ENCODE data around the gene ACER2.
"Not testable (repeated sequence)": the region's sequence is repeated elsewhere in the genome, so short reads cannot be mapped to it uniquely, and the experiment has no call there.

Gene ACER2

DNA sequence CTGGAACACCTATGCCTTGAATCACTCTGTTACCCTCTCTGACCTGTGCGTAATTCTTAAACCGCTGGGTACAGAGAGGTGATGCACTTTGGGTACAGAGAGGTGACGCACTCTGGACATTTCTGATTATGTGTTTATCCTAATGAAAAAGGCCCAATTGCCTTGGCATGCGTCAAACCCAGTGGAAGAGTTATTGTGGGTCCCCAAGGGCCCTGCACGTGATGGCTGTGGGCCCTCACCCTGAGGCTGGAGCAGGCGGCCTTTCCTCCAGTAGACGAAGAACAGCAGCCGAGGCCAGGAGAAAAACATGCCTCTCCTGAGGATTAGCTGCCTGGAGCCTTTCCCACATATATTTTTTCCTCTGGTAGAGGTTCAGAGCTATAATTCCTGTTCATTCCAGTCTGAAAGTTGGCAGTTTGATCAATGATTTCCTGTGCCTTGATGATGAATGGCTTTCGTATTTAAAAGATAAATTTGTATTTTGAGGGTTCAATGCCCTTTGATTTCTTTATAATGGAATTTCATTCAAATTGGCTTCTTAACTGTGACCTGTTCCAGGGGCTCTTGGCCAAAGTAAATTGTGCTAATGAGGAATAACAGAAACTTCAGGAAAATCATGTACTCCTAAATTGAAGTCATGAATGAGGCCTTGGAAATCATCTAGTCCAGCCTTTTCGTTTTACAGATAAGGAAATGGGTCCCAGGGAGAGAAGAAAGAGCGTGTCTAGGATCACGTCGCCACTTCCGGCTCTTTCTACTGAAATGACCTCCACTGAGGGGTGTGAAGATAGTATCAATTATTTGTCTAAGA is 22.8 kb downstream of the ACER2 start:
- Histone ChIP-seq H3K4me1 (ENCODE audit: insufficient read depth, low read length, severe bottlenecking) (no peaks in the 10 kb centered on the region), H3K36me3 (ENCODE audit: insufficient read depth, low read length) (no peaks in the 10 kb centered on the region), H4K20me1 (ENCODE audit: insufficient read depth, low read length) (no peaks in the 10 kb centered on the region), H3K4me2 (ENCODE audit: low read length) (no peak overlapping the region), H2AFZ (ENCODE audit: low read length) (no peak overlapping the region), H3F3A (ENCODE audit: insufficient read depth, low read length) (no peaks in the 10 kb centered on the region), H3K9me2 (ENCODE audit: low read depth, low read length) (no peaks in the 10 kb centered on the region), H3K9ac (ENCODE audit: low read length) (no peak overlapping the region), H3K4me3 (ENCODE audit: low read depth, low read length, poor library complexity, severe bottlenecking) (no peak overlapping the region), H3K79me2 (ENCODE audit: insufficient read depth, low read length) (no peaks in the 10 kb centered on the region), H3K27ac (ENCODE audit: low read depth, low read length, poor library complexity, severe bottlenecking) (no peak overlapping the region), H3K27me3 (ENCODE audit: insufficient read depth, low read length) (no peaks in the 10 kb centered on the region), H3K9me3 (ENCODE audit: low read length) (no peaks in the 10 kb centered on the region)
- TF ChIP-seq, protein P1, sequence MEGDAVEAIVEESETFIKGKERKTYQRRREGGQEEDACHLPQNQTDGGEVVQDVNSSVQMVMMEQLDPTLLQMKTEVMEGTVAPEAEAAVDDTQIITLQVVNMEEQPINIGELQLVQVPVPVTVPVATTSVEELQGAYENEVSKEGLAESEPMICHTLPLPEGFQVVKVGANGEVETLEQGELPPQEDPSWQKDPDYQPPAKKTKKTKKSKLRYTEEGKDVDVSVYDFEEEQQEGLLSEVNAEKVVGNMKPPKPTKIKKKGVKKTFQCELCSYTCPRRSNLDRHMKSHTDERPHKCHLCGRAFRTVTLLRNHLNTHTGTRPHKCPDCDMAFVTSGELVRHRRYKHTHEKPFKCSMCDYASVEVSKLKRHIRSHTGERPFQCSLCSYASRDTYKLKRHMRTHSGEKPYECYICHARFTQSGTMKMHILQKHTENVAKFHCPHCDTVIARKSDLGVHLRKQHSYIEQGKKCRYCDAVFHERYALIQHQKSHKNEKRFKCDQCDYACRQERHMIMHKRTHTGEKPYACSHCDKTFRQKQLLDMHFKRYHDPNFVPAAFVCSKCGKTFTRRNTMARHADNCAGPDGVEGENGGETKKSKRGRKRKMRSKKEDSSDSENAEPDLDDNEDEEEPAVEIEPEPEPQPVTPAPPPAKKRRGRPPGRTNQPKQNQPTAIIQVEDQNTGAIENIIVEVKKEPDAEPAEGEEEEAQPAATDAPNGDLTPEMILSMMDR (IDR thresholded peaks at IDR 0.05; ENCODE audit: low read length), result no peak
- TF ChIP-seq EZH2 (IDR thresholded peaks at IDR 0.05; ENCODE audit: borderline replicate concordance, low read length), result no peak

DNA sequence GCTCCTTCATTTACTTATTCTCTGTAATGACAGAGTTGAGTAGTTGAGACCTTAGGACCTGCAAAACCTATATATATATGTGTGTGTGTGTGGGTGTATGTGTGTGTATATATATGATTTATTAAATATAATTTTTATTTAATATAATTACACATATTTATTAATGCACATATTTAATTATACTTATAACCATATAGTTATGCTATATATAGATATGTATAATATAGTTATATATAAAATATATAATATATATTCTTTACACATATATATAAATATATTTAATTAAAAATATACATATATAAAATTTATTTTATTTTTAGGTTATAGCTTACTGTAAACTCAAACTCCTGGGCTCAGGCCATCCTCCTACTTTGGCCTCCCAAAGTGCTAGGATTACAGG is 23.7 kb downstream of the ACER2 start:
- Histone ChIP-seq H3F3A (ENCODE audit: insufficient read depth, low read length) (no peaks in the 10 kb centered on the region), H3K79me2 (ENCODE audit: insufficient read depth, low read length) (no peaks in the 10 kb centered on the region), H3K27ac (ENCODE audit: low read depth, low read length, poor library complexity, severe bottlenecking) (no peak overlapping the region), H3K4me2 (ENCODE audit: low read length) (no peak overlapping the region), H3K27me3 (ENCODE audit: insufficient read depth, low read length) (no peaks in the 10 kb centered on the region), H3K4me3 (ENCODE audit: low read depth, low read length, poor library complexity, severe bottlenecking) (no peak overlapping the region), H4K20me1 (ENCODE audit: insufficient read depth, low read length) (no peaks in the 10 kb centered on the region), H3K36me3 (ENCODE audit: insufficient read depth, low read length) (no peaks in the 10 kb centered on the region), H3K9ac (ENCODE audit: low read length) (no peak overlapping the region), H3K9me2 (ENCODE audit: low read depth, low read length) (no peaks in the 10 kb centered on the region), H3K4me1 (ENCODE audit: insufficient read depth, low read length, severe bottlenecking) (no peaks in the 10 kb centered on the region), H2AFZ (ENCODE audit: low read length) (no peak overlapping the region), H3K9me3 (ENCODE audit: low read length) (no peaks in the 10 kb centered on the region)
- no peak for TF ChIP-seq EZH2 (IDR thresholded peaks at IDR 0.05; ENCODE audit: borderline replicate concordance, low read length)
- TF ChIP-seq, protein P1 (IDR thresholded peaks at IDR 0.05; ENCODE audit: low read length), result no peak

DNA sequence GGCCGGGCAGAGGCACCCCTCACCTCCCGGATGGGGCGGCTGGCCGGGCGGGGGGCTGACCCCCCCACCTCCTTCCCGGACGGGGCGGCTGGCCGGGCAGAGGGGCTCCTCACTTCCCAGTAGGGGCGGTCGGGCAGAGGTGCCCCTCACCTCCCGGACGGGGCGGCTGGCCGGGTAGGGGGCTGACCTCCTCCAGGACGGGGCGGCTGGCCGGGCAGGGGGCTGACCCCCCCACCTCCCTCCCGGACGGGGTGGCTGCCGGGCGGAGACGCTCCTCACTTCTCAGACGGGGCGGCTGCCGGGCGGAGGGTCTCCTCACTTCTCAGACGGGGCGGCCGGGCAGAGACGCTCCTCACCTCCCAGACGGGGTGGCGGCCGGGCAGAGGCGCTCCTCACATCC is 24.9 kb downstream of the ACER2 start:
- H2AFZ ChIP-seq (ENCODE audit: low read length); H3K27ac ChIP-seq (ENCODE audit: low read depth, low read length, poor library complexity, severe bottlenecking); H3K4me1 ChIP-seq (ENCODE audit: insufficient read depth, low read length, severe bottlenecking); H4K20me1 ChIP-seq (ENCODE audit: insufficient read depth, low read length); H3K9me3 ChIP-seq (ENCODE audit: low read length); H3K27me3 ChIP-seq (ENCODE audit: insufficient read depth, low read length); H3K4me2 ChIP-seq (ENCODE audit: low read length); H3F3A ChIP-seq (ENCODE audit: insufficient read depth, low read length); H3K79me2 ChIP-seq (ENCODE audit: insufficient read depth, low read length); H3K9me2 ChIP-seq (ENCODE audit: low read depth, low read length); H3K9ac ChIP-seq (ENCODE audit: low read length); H3K36me3 ChIP-seq (ENCODE audit: insufficient read depth, low read length); H3K4me3 ChIP-seq (ENCODE audit: low read depth, low read length, poor library complexity, severe bottlenecking): not testable (repeated sequence)

DNA sequence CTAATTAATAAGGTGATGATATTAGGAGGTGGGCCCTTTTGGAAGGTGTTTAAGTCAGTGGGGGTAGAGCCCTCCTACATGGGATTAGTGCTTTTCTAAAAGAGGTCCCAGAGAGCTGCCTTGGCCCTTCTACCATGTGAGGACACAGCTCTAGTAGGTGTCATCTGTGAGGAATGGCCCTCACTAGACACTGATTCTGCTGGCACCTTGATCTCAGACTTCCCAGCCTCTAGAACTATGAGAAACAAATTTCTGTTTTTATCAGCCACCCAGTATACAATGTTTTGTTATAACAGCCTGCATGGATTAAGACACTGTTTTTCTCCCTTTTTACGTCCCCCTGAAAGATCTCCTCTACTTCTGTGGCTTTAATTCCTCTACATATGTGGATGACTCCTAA is 31.6 kb downstream of the ACER2 start:
- no peaks in the 10 kb centered on the region for H3F3A ChIP-seq (ENCODE audit: insufficient read depth, low read length)
- H3K4me1 ChIP-seq (ENCODE audit: insufficient read depth, low read length, severe bottlenecking), result no peaks in the 10 kb centered on the region
- H3K4me3 ChIP-seq (ENCODE audit: low read depth, low read length, poor library complexity, severe bottlenecking), result no peak overlapping the region
- TF ChIP-seq, protein P1 (IDR thresholded peaks at IDR 0.05; ENCODE audit: low read length), result no peak
- no peak for TF ChIP-seq EZH2 (IDR thresholded peaks at IDR 0.05; ENCODE audit: borderline replicate concordance, low read length)
- no peak overlapping the region for H3K9ac ChIP-seq (ENCODE audit: low read length)
- H3K36me3 ChIP-seq (ENCODE audit: insufficient read depth, low read length), result no peaks in the 10 kb centered on the region
- no peak overlapping the region for H2AFZ ChIP-seq (ENCODE audit: low read length)
- H3K9me2 ChIP-seq (ENCODE audit: low read depth, low read length), result no peaks in the 10 kb centered on the region
- no peaks in the 10 kb centered on the region for H3K79me2 ChIP-seq (ENCODE audit: insufficient read depth, low read length)
- H4K20me1 ChIP-seq (ENCODE audit: insufficient read depth, low read length), result no peaks in the 10 kb centered on the region
- H3K27me3 ChIP-seq (ENCODE audit: insufficient read depth, low read length), result no peaks in the 10 kb centered on the region
- no peak overlapping the region for H3K4me2 ChIP-seq (ENCODE audit: low read length)
- H3K27ac ChIP-seq (ENCODE audit: low read depth, low read length, poor library complexity, severe bottlenecking), result no peak overlapping the region
- H3K9me3 ChIP-seq (ENCODE audit: low read length), result no peaks in the 10 kb centered on the region
